Lower lobe of right lung (tissue), 2 donors: Measurements from ENCODE around the gene PITX1. TPM values are rescaled to one million over a fixed set of nuclear protein-coding genes. Genes with fewer than 3 reads are reported as not detected.

Source experiments
- ATAC-seq, 2 donors: fragments of 200-7000 bp; cut with Tn5 transposase; one replicate each; pipeline ENCODE4 v1.9.1; 2020 to 2022; ENCODE audit warnings: mild to moderate bottlenecking in 2 of 2, moderate library complexity in 2 of 2
- DNase-seq: peaks from one replicate; pipeline ENCODE4 v3.0.0-alpha.2; 2020
- H3K27ac ChIP-seq: fragments of 200-600 bp; one replicate; pipeline ENCODE4 v1.8.0; 2022
- H3K27me3 ChIP-seq: fragments of 200-600 bp; one replicate; pipeline ENCODE4 v1.8.0; 2022; ENCODE audit warnings: low read depth
- H3K36me3 ChIP-seq: fragments of 200-600 bp; one replicate; pipeline ENCODE4 v1.8.0; 2022; ENCODE audit warnings: mild to moderate bottlenecking
- H3K4me1 ChIP-seq: fragments of 200-600 bp; one replicate; pipeline ENCODE4 v1.8.0; 2022
- H3K4me3 ChIP-seq: fragments of 200-600 bp; one replicate; pipeline ENCODE4 v1.8.0; 2022; ENCODE audit warnings: mild to moderate bottlenecking
- H3K9me3 ChIP-seq: fragments of 200-600 bp; one replicate; pipeline ENCODE4 v1.8.0; 2022
- intact Hi-C: fragments of 100-400 bp; cut with DNase I; formaldehyde crosslinking; loops from one replicate; pipeline ENCODE4 v1.11.0; 2022
- total RNA-seq: library from RNA; stranded (reverse); fragmentation: NEBNext Ultra II Directional; extraction: Animal tissue kit (Norgen Biotek cat#: 25700); gene quantifications from one replicate; pipeline ENCODE4 v1.2.1, GENCODE V29; 2021
- TF ChIP-seq, protein P1 (sequence below): fragments of 200-600 bp; IDR thresholded peaks from one replicate; pipeline ENCODE4 v1.8.0; 2022; ENCODE audit warnings: antibody characterized with exemption, mild to moderate bottlenecking
- donor health status: DM: no; HTN: yes; CAD: no; lungs with severe emphysema.

Gene PITX1
- total RNA-seq, 1 donor from 2014 or later = 0.47 TPM

DNA sequence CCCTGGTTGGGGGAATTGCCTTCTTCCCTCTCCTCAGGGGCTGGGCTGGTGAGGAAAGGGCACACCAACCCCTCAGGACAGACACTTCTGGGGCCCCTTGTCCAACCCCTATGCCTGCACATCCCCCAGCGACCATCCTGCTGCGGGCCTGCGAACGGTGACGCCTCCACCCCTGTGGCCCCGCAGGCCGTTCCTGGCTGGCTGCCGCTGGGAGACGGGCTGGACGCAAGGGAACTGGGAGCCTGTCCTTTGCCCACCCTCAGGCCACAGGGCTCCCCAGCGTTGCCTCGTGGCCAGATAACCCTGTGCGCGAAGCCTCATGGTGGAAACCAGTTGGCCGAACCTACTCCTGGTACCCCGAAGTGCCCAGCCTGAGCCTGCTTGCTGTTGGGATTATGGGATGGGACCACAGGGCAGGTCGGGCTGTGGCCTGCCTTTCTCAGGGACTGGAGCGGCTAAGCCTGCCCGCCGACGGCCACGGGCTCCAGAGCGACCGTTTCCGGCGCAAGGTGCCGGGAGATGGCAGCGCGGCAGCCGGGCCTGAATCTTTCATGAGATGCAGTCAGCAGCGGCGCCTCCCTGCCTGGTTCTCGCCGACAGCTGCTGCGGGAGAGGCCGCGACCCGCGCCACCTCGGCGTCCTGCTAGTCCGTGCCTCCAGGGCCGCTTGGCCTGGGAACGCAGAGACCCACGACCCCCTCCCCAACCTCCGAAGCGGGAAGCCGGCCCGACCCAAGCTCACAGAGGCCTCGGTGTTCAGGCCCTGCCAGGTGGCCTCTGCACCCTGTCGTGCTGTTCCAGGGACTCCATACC, 6.5 kb upstream of the PITX1 start:
- DNase-seq = peak; percentile 44
- ATAC-seq = peak; percentile 5 to 9
- intact Hi-C loops = no loop called here

DNA sequence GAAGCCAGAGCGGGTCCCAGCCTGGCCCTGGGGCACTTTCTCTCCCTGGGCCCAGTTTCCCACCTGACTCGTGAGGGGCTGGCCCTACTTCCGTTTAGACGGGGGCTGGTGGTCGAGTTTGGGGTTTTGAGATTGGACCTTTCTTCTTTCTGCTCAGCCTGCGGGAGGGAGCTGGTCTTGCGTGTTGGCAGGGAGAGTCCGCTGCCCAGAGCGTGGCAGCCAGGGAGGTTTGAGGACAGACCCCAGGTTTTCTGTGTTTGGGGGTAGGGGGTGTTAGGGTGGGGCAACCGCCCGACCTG, 6.0 kb upstream of the PITX1 start:
- intact Hi-C loops = no loop called here
- no peak overlapping the region for H3K27ac ChIP-seq
- H3K4me1 ChIP-seq = peaks cover 16% of the 10 kb centered on the region
- TF ChIP-seq, protein P1, sequence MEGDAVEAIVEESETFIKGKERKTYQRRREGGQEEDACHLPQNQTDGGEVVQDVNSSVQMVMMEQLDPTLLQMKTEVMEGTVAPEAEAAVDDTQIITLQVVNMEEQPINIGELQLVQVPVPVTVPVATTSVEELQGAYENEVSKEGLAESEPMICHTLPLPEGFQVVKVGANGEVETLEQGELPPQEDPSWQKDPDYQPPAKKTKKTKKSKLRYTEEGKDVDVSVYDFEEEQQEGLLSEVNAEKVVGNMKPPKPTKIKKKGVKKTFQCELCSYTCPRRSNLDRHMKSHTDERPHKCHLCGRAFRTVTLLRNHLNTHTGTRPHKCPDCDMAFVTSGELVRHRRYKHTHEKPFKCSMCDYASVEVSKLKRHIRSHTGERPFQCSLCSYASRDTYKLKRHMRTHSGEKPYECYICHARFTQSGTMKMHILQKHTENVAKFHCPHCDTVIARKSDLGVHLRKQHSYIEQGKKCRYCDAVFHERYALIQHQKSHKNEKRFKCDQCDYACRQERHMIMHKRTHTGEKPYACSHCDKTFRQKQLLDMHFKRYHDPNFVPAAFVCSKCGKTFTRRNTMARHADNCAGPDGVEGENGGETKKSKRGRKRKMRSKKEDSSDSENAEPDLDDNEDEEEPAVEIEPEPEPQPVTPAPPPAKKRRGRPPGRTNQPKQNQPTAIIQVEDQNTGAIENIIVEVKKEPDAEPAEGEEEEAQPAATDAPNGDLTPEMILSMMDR = no peak
- DNase-seq (no peak), ATAC-seq (no peak)
- H3K9me3 ChIP-seq = no peaks in the 10 kb centered on the region
- H3K27me3 ChIP-seq = peaks cover 96% of the 10 kb centered on the region
- H3K36me3 ChIP-seq = no peaks in the 10 kb centered on the region
- no peak overlapping the region for H3K4me3 ChIP-seq

More for the DNA sequence above, 6.5 kb upstream of the PITX1 start:
- Histone ChIP-seq H3K9me3 (no peaks in the 10 kb centered on the region), H3K27me3 (peaks cover 96% of the 10 kb centered on the region), H3K27ac (no peak overlapping the region), H3K4me3 (no peak overlapping the region), H3K4me1 (peaks cover 16% of the 10 kb centered on the region), H3K36me3 (no peaks in the 10 kb centered on the region)
- TF ChIP-seq, protein P1 = no peak

GRCh38 chr5:135039271-135040033, 5.4 kb upstream of the PITX1 start:
- Histone ChIP-seq H3K4me3 (peak overlapping the region; percentile 7), H3K27me3 (peaks cover 96% of the 10 kb centered on the region), H3K36me3 (no peaks in the 10 kb centered on the region), H3K27ac (no peak overlapping the region), H3K9me3 (no peaks in the 10 kb centered on the region), H3K4me1 (peaks cover 16% of the 10 kb centered on the region)
- DNase-seq (peak; percentile 45), ATAC-seq (peak; percentile 27 to 49)
- intact Hi-C loops = no loop called here
- TF ChIP-seq, protein P1 = no peak

- TF ChIP-seq, protein P1 = no peak
- DNase-seq (no peak), ATAC-seq (no peak)
- Histone ChIP-seq H3K4me3 (peak overlapping the region; percentile 7), H3K27me3 (peaks cover 96% of the 10 kb centered on the region), H3K9me3 (no peaks in the 10 kb centered on the region), H3K4me1 (peaks cover 16% of the 10 kb centered on the region), H3K36me3 (no peaks in the 10 kb centered on the region), H3K27ac (no peak overlapping the region)
- intact Hi-C loops = no loop called here
These were observed 4.8 kb upstream of the PITX1 start for GRCh38 chr5:135038813-135039270.

GRCh38 chr5:135038205-135038812, 4.3 kb upstream of the PITX1 start:
- Histone ChIP-seq H3K27ac (no peak overlapping the region), H3K36me3 (no peaks in the 10 kb centered on the region), H3K4me1 (peaks cover 20% of the 10 kb centered on the region), H3K27me3 (peaks cover 95% of the 10 kb centered on the region), H3K9me3 (no peaks in the 10 kb centered on the region), H3K4me3 (no peak overlapping the region)
- DNase-seq = peak; percentile 22
- TF ChIP-seq, protein P1 = no peak
- intact Hi-C loops = no loop called here
- no peak for ATAC-seq
